ENCODE results near the gene WDR4.

- TF ChIP-seq CTCF (conservative IDR thresholded peaks at IDR 0.05; ENCODE audit: low read depth, low read length) (no peak), EZH2 (IDR thresholded peaks at IDR 0.05; ENCODE audit: low read length, unreplicated experiment) (no peak), EZH2phosphoT487 (IDR thresholded peaks at IDR 0.05; ENCODE audit: borderline replicate concordance, low read length) (no peak)
Observed at GRCh38 chr21:42853621-42854020, 25.7 kb downstream of the WDR4 start.

Measured in PC-3 (cell line).